Measurements from ENCODE around the gene NBEAL2. TPM values are rescaled to one million over a fixed set of nuclear protein-coding genes. Genes with fewer than 3 reads are reported as not detected.

NBEAL2 gene
- total and polyA plus RNA-seq, 10 of the 15 experiments (the other 5 are each of a cell fraction or from before 2014, with no cell fraction given): 0.07 to 127 (median 29.4) TPM

- TF ChIP-seq, protein P1, sequence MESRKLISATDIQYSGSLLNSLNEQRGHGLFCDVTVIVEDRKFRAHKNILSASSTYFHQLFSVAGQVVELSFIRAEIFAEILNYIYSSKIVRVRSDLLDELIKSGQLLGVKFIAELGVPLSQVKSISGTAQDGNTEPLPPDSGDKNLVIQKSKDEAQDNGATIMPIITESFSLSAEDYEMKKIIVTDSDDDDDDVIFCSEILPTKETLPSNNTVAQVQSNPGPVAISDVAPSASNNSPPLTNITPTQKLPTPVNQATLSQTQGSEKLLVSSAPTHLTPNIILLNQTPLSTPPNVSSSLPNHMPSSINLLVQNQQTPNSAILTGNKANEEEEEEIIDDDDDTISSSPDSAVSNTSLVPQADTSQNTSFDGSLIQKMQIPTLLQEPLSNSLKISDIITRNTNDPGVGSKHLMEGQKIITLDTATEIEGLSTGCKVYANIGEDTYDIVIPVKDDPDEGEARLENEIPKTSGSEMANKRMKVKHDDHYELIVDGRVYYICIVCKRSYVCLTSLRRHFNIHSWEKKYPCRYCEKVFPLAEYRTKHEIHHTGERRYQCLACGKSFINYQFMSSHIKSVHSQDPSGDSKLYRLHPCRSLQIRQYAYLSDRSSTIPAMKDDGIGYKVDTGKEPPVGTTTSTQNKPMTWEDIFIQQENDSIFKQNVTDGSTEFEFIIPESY (IDR thresholded peaks at IDR 0.05): no peak
- TF ChIP-seq MYB (IDR thresholded peaks at IDR 0.05; ENCODE audit: borderline replicate concordance, low read depth, low read length) (no peak), RCOR1 (conservative IDR thresholded peaks at IDR 0.05; ENCODE audit: low read depth, low read length) (no peak), EP300 (IDR thresholded peaks at IDR 0.05; ENCODE audit: borderline replicate concordance in 1 of 2, control insufficient read depth in 1 of 2, low read depth in 2 of 2, low read length in 2 of 2) (no peak)
- TF ChIP-seq, protein P2, sequence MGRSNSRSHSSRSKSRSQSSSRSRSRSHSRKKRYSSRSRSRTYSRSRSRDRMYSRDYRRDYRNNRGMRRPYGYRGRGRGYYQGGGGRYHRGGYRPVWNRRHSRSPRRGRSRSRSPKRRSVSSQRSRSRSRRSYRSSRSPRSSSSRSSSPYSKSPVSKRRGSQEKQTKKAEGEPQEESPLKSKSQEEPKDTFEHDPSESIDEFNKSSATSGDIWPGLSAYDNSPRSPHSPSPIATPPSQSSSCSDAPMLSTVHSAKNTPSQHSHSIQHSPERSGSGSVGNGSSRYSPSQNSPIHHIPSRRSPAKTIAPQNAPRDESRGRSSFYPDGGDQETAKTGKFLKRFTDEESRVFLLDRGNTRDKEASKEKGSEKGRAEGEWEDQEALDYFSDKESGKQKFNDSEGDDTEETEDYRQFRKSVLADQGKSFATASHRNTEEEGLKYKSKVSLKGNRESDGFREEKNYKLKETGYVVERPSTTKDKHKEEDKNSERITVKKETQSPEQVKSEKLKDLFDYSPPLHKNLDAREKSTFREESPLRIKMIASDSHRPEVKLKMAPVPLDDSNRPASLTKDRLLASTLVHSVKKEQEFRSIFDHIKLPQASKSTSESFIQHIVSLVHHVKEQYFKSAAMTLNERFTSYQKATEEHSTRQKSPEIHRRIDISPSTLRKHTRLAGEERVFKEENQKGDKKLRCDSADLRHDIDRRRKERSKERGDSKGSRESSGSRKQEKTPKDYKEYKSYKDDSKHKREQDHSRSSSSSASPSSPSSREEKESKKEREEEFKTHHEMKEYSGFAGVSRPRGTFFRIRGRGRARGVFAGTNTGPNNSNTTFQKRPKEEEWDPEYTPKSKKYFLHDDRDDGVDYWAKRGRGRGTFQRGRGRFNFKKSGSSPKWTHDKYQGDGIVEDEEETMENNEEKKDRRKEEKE (IDR thresholded peaks at IDR 0.05): no peak
Measured at GRCh38 chr3:47041114-47041513, 61.6 kb downstream of the NBEAL2 start (continued).

GRCh38 chr3:47042231-47042791 lies 62.8 kb downstream of the NBEAL2 start:
- H3K27ac ChIP-seq (ENCODE audit: control insufficient read depth, insufficient read depth): no peak overlapping the region
- no peaks in the 10 kb centered on the region for H4K20me1 ChIP-seq (ENCODE audit: control insufficient read depth, insufficient read depth)
- ATAC-seq: no peak
- no peak for DNase-seq (ENCODE audit: low read depth, low spot score)
- TF ChIP-seq KLF5 (IDR thresholded peaks at IDR 0.05; ENCODE audit: partially characterized antibody) (no peak), PRDM15 (CRISPR knock-in tag; IDR thresholded peaks at IDR 0.05) (no peak)
- H3K79me2 ChIP-seq (ENCODE audit: control insufficient read depth, insufficient read depth, low read length): no peaks in the 10 kb centered on the region
- intact Hi-C loops (cut with micrococcal nuclease; ENCODE audit: unreplicated experiment) (loop anchor here (10.0 kb wide), 1 partner anchor 282 kb away; no protein-coding TSS in a partner anchor), in situ Hi-C loops (cut with MboI) (no loop called here)
- RAD21 ChIA-PET (ENCODE audit: unreplicated experiment): no interaction called here
- CTCF ChIA-PET: interaction anchor here (0.7 to 1.2 kb wide), 2 partner anchors 21 to 208 kb away, joined by 3 read pairs; no protein-coding TSS in a partner anchor
- peaks cover 10 to 14% of the 10 kb centered on the region in 2 experiments for H3K36me3 ChIP-seq (ENCODE audit: control insufficient read depth in 2 of 2, insufficient read depth in 2 of 2, low read length in 1 of 2)
- H3K9me3 ChIP-seq (replicated peaks; ENCODE audit: control insufficient read depth, insufficient read depth, low read length): no peaks in the 10 kb centered on the region; the same call in 2 of the 3 replicates
- SMC1A ChIA-PET (ENCODE audit: uncharacterized antibody, unreplicated experiment): interaction anchor here (0.6 to 2.9 kb wide), 7 partner anchors 10 to 169 kb away, joined by 3 to 23 read pairs (median 3); no protein-coding TSS in a partner anchor
- H3K4me2 ChIP-seq (ENCODE audit: control insufficient read depth, insufficient read depth): no peak overlapping the region
- H2AFZ ChIP-seq (ENCODE audit: control insufficient read depth, low read depth, low read length): no peak overlapping the region
- no peaks in the 10 kb centered on the region for H3K4me1 ChIP-seq (ENCODE audit: control insufficient read depth, insufficient read depth, low read length)
- no peak for FAIRE-seq
- H3K27me3 ChIP-seq (replicated peaks in 1 of 2; ENCODE audit: control insufficient read depth in 2 of 2, insufficient read depth in 2 of 2, low read length in 1 of 2): no peaks in the 10 kb centered on the region
- 93% methylated on average over 5 of the region's 5 CpGs for WGBS (ENCODE audit: insufficient coverage, insufficient replicate concordance, low lambda C conversion rate, missing lambda C conversion rate)
- POLR2A ChIA-PET: interaction anchor here (0.9 to 1.4 kb wide), 3 partner anchors 10 to 84 kb away, joined by 3 to 4 read pairs (median 4); no protein-coding TSS in a partner anchor
- no peak overlapping the region for H3K4me3 ChIP-seq
- no peak overlapping the region for H3K9ac ChIP-seq (ENCODE audit: control insufficient read depth, insufficient read depth, low read length)
- no TSS peak for BruUV-seq (replicated peaks)

All from GM12878 (cell line).